HepG2 (cell line): ENCODE results near the gene PHKG2. TPM values are rescaled to one million over a fixed set of nuclear protein-coding genes. Genes with fewer than 3 reads are reported as not detected.

Source experiments
- CREM ChIP-seq, 2 experiments: sonication (generic) in 1 of 2; formaldehyde crosslinking in 1 of 2; IDR thresholded peaks; 2 replicates each; pipeline versions ENCODE4 v1.4.0 to v1.6.1; 2016 to 2020; ENCODE audit warnings: antibody characterized with exemption in 1 of 2, mild to moderate bottlenecking in 1 of 2, missing genetic modification reagents in 1 of 2
- FIP1L1 ChIP-seq: fragments of 200-400 bp; formaldehyde crosslinking; IDR thresholded peaks from 2 replicates; pipeline ENCODE4 v1.6.1; 2018; ENCODE audit warnings: low read depth, mild to moderate bottlenecking, low read length, moderate library complexity, borderline replicate concordance; ENCODE audit not compliant: insufficient read depth
- FOXK1 ChIP-seq: sonication (generic); formaldehyde crosslinking; IDR thresholded peaks from 2 replicates; pipeline ENCODE4 v1.4.0; 2020; ENCODE audit warnings: low read depth, missing genetic modification reagents, borderline replicate concordance
- FOXM1 ChIP-seq: sonication (generic); formaldehyde crosslinking; IDR thresholded peaks from 2 replicates; pipeline ENCODE4 v1.5.0; 2020; ENCODE audit warnings: missing genetic modification reagents
- HNRNPL ChIP-seq: fragments of 200-400 bp; formaldehyde crosslinking; IDR thresholded peaks from 2 replicates; pipeline ENCODE4 v1.6.1; 2017; ENCODE audit warnings: mild to moderate bottlenecking, low read depth, low read length
- KLF12 ChIP-seq: sonication (generic); formaldehyde crosslinking; IDR thresholded peaks from 2 replicates; pipeline ENCODE4 v1.4.0; 2020; ENCODE audit warnings: missing genetic modification reagents, borderline replicate concordance
- PLRG1 ChIP-seq: fragments of 450-650 bp; conservative IDR thresholded peaks from 2 replicates; pipeline ENCODE4 v1.6.1; 2016
- RCOR2 ChIP-seq: IDR thresholded peaks from 2 replicates; pipeline ENCODE4 v1.6.1; 2016; ENCODE audit warnings: missing biosample characterization, missing genetic modification reagents
- RNF2 ChIP-seq: fragments of 450-650 bp; conservative IDR thresholded peaks from 2 replicates; pipeline ENCODE4 v1.6.1; 2016; ENCODE audit warnings: low read depth
- SSRP1 ChIP-seq: IDR thresholded peaks from 2 replicates; pipeline ENCODE4 v1.6.1; 2016; ENCODE audit warnings: control low read depth
- TAF1 ChIP-seq: sonication (generic); formaldehyde crosslinking; IDR thresholded peaks from 2 replicates; pipeline ENCODE4 v1.4.0; 2020; ENCODE audit warnings: missing genetic modification reagents
- TBX2 ChIP-seq: sonication (generic); formaldehyde crosslinking; IDR thresholded peaks from 2 replicates; pipeline ENCODE4 v1.5.0; 2020; ENCODE audit warnings: missing genetic modification reagents, mild to moderate bottlenecking, borderline replicate concordance
- TCF7 ChIP-seq: sonication (generic); IDR thresholded peaks from 2 replicates; pipeline ENCODE4 v1.6.1; 2016; ENCODE audit warnings: antibody characterized with exemption, low read depth
- TGIF2 ChIP-seq: IDR thresholded peaks from 2 replicates; pipeline ENCODE4 v1.6.1; 2016; ENCODE audit warnings: control low read depth, missing compliant biosample characterization
- TIGD3 ChIP-seq: sonication (generic); formaldehyde crosslinking; IDR thresholded peaks from 2 replicates; pipeline ENCODE4 v1.5.1; 2020; ENCODE audit warnings: mild to moderate bottlenecking, missing genetic modification reagents, borderline replicate concordance
- ZC3H4 ChIP-seq: sonication (generic); formaldehyde crosslinking; IDR thresholded peaks from 2 replicates; pipeline ENCODE4 v1.4.0; 2020; ENCODE audit warnings: missing genetic modification reagents, borderline replicate concordance
- ZFP62 ChIP-seq: sonication (generic); formaldehyde crosslinking; IDR thresholded peaks from 2 replicates; pipeline ENCODE4 v1.4.0; 2020; ENCODE audit warnings: missing genetic modification reagents
- ZMYM2 ChIP-seq: sonication (generic); formaldehyde crosslinking; IDR thresholded peaks from 2 replicates; pipeline ENCODE4 v1.8.0; 2022; ENCODE audit warnings: mild to moderate bottlenecking, missing genetic modification reagents
- ZNF124 ChIP-seq: sonication (generic); formaldehyde crosslinking; IDR thresholded peaks from 2 replicates; pipeline ENCODE4 v1.4.0; 2020; ENCODE audit warnings: missing genetic modification reagents
- ZNF225 ChIP-seq: sonication (generic); formaldehyde crosslinking; IDR thresholded peaks from 2 replicates; pipeline ENCODE4 v1.4.0; 2020; ENCODE audit warnings: mild to moderate bottlenecking, missing genetic modification reagents
- ZNF260 ChIP-seq: sonication (generic); formaldehyde crosslinking; IDR thresholded peaks from 2 replicates; pipeline ENCODE4 v1.4.0; 2020; ENCODE audit warnings: missing genetic modification reagents, low read depth, mild to moderate bottlenecking, borderline replicate concordance
- ZNF629 ChIP-seq: sonication (generic); formaldehyde crosslinking; conservative IDR thresholded peaks from 2 replicates; pipeline ENCODE4 v1.5.0; 2020; ENCODE audit warnings: missing genetic modification reagents
- ZNF704 ChIP-seq: sonication (generic); formaldehyde crosslinking; IDR thresholded peaks from 2 replicates; pipeline ENCODE4 v1.8.1; 2023; ENCODE audit warnings: mild to moderate bottlenecking, inconsistent platforms, moderate library complexity, missing genetic modification reagents, borderline replicate concordance
- ZNF768 ChIP-seq: sonication (generic); formaldehyde crosslinking; IDR thresholded peaks from 2 replicates; pipeline ENCODE4 v1.4.0; 2020; ENCODE audit warnings: missing genetic modification reagents
- ZNF850 ChIP-seq: sonication (generic); formaldehyde crosslinking; conservative IDR thresholded peaks from 2 replicates; pipeline ENCODE4 v1.9.0; 2021; ENCODE audit warnings: mild to moderate bottlenecking, missing genetic modification reagents
- polyA plus RNA-seq, 8 experiments: library from polyadenylated mRNA; depleted of rRNA in 3 of 8; stranded (reverse) in 7 of 8; unstranded in 1 of 8; fragments of >200 nt; fragmentation: Illumina TruSeq in 4 of 8; extraction: Trizol in 4 of 8; gene quantifications; 2 replicates each; pipeline versions ENCODE4 v1.2.1 to v1.2.3, GENCODE V29; 2011 to 2016; ENCODE audit warnings: low read depth in 4 of 8, missing spikeins in 1 of 8, mixed read lengths in 1 of 8; ENCODE audit not compliant: insufficient read depth in 1 of 8
- total RNA-seq, 5 experiments: library from RNA; depleted of rRNA; stranded (reverse); fragments of >200 nt; fragmentation: Illumina TruSeq; extraction: Trizol; gene quantifications; 2 replicates each; pipeline ENCODE4 v1.2.3, GENCODE V29; 2016; ENCODE audit warnings: low read depth in 1 of 5
- TF ChIP-seq, protein P1 (sequence below): sonication (generic); formaldehyde crosslinking; IDR thresholded peaks from 2 replicates; pipeline ENCODE4 v1.5.0; 2020; ENCODE audit warnings: missing genetic modification reagents

The PHKG2 gene
- total and polyA plus RNA-seq, 2 of the 13 experiments (the other 11 are each of a cell fraction or from before 2014, with no cell fraction given) = 37.4 to 42.1 TPM

DNA sequence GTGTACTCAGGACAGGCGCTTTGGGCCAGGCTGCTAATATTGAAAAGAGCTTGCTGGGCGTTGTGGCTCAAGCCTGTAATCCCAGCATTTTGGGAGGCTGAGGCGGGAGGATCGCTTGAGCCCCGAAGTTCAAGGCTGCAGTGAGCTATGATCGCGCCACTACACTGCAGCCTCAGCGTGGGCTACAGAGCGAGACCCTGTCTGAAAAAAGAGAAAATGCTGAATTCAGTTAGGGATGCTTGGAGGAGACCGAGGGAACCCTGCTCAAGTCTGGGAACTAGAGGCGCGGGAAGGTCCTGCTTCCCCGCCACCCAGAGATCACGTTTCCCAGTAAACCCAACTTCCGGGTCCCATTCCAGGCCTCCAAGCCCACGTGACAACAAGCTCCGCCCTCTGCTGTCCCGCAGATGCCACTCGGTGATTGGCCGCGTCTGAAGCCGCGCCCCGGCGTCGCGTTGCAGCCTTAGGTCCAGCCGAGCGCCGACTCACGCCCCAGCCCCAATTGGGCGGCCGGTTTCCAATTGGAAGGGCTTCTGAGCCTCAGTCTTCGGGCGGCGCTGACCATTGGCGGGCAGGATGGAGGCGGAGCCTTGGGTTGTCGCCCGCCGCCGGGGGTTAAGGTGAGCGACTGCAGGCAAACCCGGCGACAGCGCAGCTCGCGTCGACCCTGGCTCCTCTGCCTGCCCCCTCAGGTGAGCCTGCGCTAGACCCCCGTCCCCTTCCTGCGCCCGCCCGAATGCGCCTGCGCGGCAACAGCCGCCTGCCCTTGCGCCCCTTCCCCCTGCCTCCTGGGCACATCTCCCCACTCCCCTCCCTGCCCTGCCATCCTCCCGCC, at the start of gene PHKG2 (continued):
- TF ChIP-seq, protein P1, sequence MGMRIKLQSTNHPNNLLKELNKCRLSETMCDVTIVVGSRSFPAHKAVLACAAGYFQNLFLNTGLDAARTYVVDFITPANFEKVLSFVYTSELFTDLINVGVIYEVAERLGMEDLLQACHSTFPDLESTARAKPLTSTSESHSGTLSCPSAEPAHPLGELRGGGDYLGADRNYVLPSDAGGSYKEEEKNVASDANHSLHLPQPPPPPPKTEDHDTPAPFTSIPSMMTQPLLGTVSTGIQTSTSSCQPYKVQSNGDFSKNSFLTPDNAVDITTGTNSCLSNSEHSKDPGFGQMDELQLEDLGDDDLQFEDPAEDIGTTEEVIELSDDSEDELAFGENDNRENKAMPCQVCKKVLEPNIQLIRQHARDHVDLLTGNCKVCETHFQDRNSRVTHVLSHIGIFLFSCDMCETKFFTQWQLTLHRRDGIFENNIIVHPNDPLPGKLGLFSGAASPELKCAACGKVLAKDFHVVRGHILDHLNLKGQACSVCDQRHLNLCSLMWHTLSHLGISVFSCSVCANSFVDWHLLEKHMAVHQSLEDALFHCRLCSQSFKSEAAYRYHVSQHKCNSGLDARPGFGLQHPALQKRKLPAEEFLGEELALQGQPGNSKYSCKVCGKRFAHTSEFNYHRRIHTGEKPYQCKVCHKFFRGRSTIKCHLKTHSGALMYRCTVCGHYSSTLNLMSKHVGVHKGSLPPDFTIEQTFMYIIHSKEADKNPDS = no peak
- TF ChIP-seq TCF7 (no peak), FIP1L1 (no peak), TGIF2 (CRISPR knock-in tag) (no peak; the same call in 1 of the 2 replicates), TAF1 (CRISPR knock-in tag) (peak; percentile 99), TIGD3 (CRISPR knock-in tag) (peak; percentile 57; the same call in 1 of the 2 replicates), ZNF225 (CRISPR knock-in tag) (peak; percentile 66; the same call in 1 of the 2 replicates), TBX2 (CRISPR knock-in tag) (peak; percentile 82), HNRNPL (0 out of 2 replicates have a peak, but pooled peaks have one; percentile 25), ZNF768 (CRISPR knock-in tag) (peak; percentile 36; the same call in 1 of the 2 replicates), KLF12 (CRISPR knock-in tag) (peak; percentile 40; the same call in 1 of the 2 replicates), ZNF124 (no peak), ZFP62 (CRISPR knock-in tag) (0 out of 2 replicates have a peak, but pooled peaks have one; percentile 11), CREM (IDR thresholded peaks at IDR 0.05) (peak; percentile 60; the same call in 1 of the 2 replicates), CREM (CRISPR knock-in tag; IDR thresholded peaks at IDR 0.05) (no peak), ZNF260 (CRISPR knock-in tag) (no peak), ZNF704 (peak; percentile 41; the same call in 1 of the 2 replicates), FOXM1 (CRISPR knock-in tag) (no peak), RNF2 (no peak), FOXK1 (CRISPR knock-in tag) (peak; percentile 85; the same call in 1 of the 2 replicates), ZMYM2 (CRISPR knock-in tag) (peak; percentile 64; the same call in 1 of the 2 replicates), RCOR2 (CRISPR knock-in tag) (peak; percentile 40; the same call in 1 of the 2 replicates), PLRG1 (no peak), ZNF629 (no peak), SSRP1 (CRISPR knock-in tag) (no peak), ZNF850 (CRISPR knock-in tag) (no peak), ZC3H4 (CRISPR knock-in tag) (no peak)
